GM23338 (cell line): Measurements from ENCODE around the gene NOA1. TPM values are rescaled to one million over a fixed set of nuclear protein-coding genes. Genes with fewer than 3 reads are reported as not detected.

Experiments used
- ATAC-seq: fragments of 200-7000 bp; cut with Tn5 transposase; 3 replicates; pipeline ENCODE4 v1.9.1; 2020
- DNase-seq: peaks from one replicate; pipeline ENCODE4 v3.0.0-alpha.2; 2015; ENCODE audit warnings: low spot score
- H2AFZ ChIP-seq: fragments of 200-600 bp; sonication (generic); 2 replicates; pipeline ENCODE4 v1.8.0; 2016; ENCODE audit warnings: antibody characterized with exemption, mild to moderate bottlenecking, moderate library complexity
- H3F3A ChIP-seq: fragments of 200-600 bp; sonication (generic); replicated peaks from 2 replicates; pipeline ENCODE4 v1.8.0; 2017; ENCODE audit warnings: antibody characterized with exemption, mixed run types, low read depth
- H3K27ac ChIP-seq: fragments of 200-600 bp; sonication (generic); 2 replicates; pipeline ENCODE4 v1.6.1; 2016; ENCODE audit warnings: low read depth
- H3K27me3 ChIP-seq: fragments of 200-600 bp; sonication (generic); 2 replicates; pipeline ENCODE4 v1.8.0; 2016; ENCODE audit warnings: mild to moderate bottlenecking, mixed run types, moderate library complexity; ENCODE audit not compliant: insufficient read depth
- H3K36me3 ChIP-seq: fragments of 200-600 bp; sonication (generic); 2 replicates; pipeline ENCODE4 v1.8.0; 2016; ENCODE audit warnings: mild to moderate bottlenecking; ENCODE audit not compliant: insufficient read depth
- H3K4me1 ChIP-seq: fragments of 200-600 bp; sonication (generic); 2 replicates; pipeline ENCODE4 v1.8.0; 2016; ENCODE audit warnings: mild to moderate bottlenecking, moderate library complexity; ENCODE audit not compliant: insufficient read depth
- H3K4me2 ChIP-seq: fragments of 200-600 bp; sonication (generic); 2 replicates; pipeline ENCODE4 v1.7.1; 2017; ENCODE audit warnings: mixed run types
- H3K4me3 ChIP-seq: fragments of 200-600 bp; sonication (generic); 2 replicates; pipeline ENCODE4 v1.6.1; 2016; ENCODE audit warnings: mixed run types
- H3K79me2 ChIP-seq: fragments of 200-600 bp; sonication (generic); replicated peaks from 2 replicates; pipeline ENCODE4 v1.8.0; 2017; ENCODE audit warnings: mild to moderate bottlenecking; ENCODE audit not compliant: insufficient read depth
- H3K9me2 ChIP-seq: fragments of 200-600 bp; sonication (generic); 2 replicates; pipeline ENCODE4 v1.8.0; 2017; ENCODE audit not compliant: insufficient read depth
- H4K20me1 ChIP-seq: fragments of 200-600 bp; sonication (generic); replicated peaks from 2 replicates; pipeline ENCODE4 v1.8.0; 2017; ENCODE audit warnings: mild to moderate bottlenecking; ENCODE audit not compliant: insufficient read depth
- H3K27ac Mint-ChIP-seq: 2 replicates; pipeline ENCODE4 v1.8.0; 2020; ENCODE audit warnings: inconsistent platforms, mild to moderate bottlenecking, moderate library complexity, mixed read lengths
- H3K27me3 Mint-ChIP-seq: 3 replicates; pipeline ENCODE4 v1.8.0; 2022; ENCODE audit warnings: low read depth, mild to moderate bottlenecking, moderate library complexity, mixed read lengths, inconsistent platforms; ENCODE audit not compliant: insufficient read depth, poor library complexity
- H3K36me3 Mint-ChIP-seq: 3 replicates; pipeline ENCODE4 v1.8.0; 2021; ENCODE audit warnings: low read depth, mild to moderate bottlenecking, inconsistent platforms, moderate library complexity, mixed read lengths
- H3K4me1 Mint-ChIP-seq: 3 replicates; pipeline ENCODE4 v1.8.0; 2020; ENCODE audit warnings: mild to moderate bottlenecking, inconsistent platforms, mixed read lengths
- H3K4me3 Mint-ChIP-seq: 3 replicates; pipeline ENCODE4 v1.8.0; 2021; ENCODE audit warnings: moderate library complexity, mild to moderate bottlenecking, inconsistent platforms, mixed read lengths
- H3K9me3 Mint-ChIP-seq: 3 replicates; pipeline ENCODE4 v1.8.0; 2020; ENCODE audit warnings: moderate library complexity, mild to moderate bottlenecking, inconsistent platforms, mixed read lengths
- CREB1 ChIP-seq: fragments of 250-450 bp; sonication (Bioruptor Pico); IDR thresholded peaks from 2 replicates; pipeline ENCODE4 v1.5.0; 2020; ENCODE audit warnings: low read depth, mild to moderate bottlenecking, moderate library complexity
- ETS1 ChIP-seq: IDR thresholded peaks from 2 replicates; pipeline ENCODE4 v1.6.1; 2016; ENCODE audit warnings: antibody characterized with exemption
- EZH2 ChIP-seq: fragments of 200-600 bp; sonication (generic); IDR thresholded peaks from one replicate; pipeline ENCODE4 v1.8.0; 2017; ENCODE audit warnings: antibody characterized with exemption, mild to moderate bottlenecking, low read depth; ENCODE audit not compliant: unreplicated experiment
- JUNB ChIP-seq: IDR thresholded peaks from one replicate; pipeline ENCODE4 v1.6.1; 2016; ENCODE audit warnings: antibody characterized with exemption; ENCODE audit not compliant: unreplicated experiment
- NANOG ChIP-seq: IDR thresholded peaks from 2 replicates; pipeline ENCODE4 v1.6.1; 2016; ENCODE audit warnings: antibody characterized with exemption, borderline replicate concordance
- POLR2AphosphoS5 ChIP-seq: IDR thresholded peaks from 2 replicates; pipeline ENCODE4 v1.6.1; 2016; ENCODE audit warnings: antibody characterized with exemption, low read depth
- STAT1 ChIP-seq: IDR thresholded peaks from one replicate; pipeline ENCODE4 v1.6.1; 2016; ENCODE audit warnings: antibody characterized with exemption; ENCODE audit not compliant: unreplicated experiment
- ZNF114 ChIP-seq: fragments of 250-450 bp; sonication (Bioruptor Pico); IDR thresholded peaks from 2 replicates; pipeline ENCODE4 v1.5.0; 2020; ENCODE audit warnings: mild to moderate bottlenecking, moderate library complexity
- ZNF331 ChIP-seq: fragments of 250-450 bp; sonication (Bioruptor Pico); IDR thresholded peaks from 2 replicates; pipeline ENCODE4 v1.5.0; 2020; ENCODE audit warnings: low read depth, mild to moderate bottlenecking, moderate library complexity
- polyA plus RNA-seq: library from polyadenylated mRNA; unstranded; fragments of >200 nt; fragmentation: Nextera tagmentation; extraction: Ambion mirVana; gene quantifications from 2 replicates; pipeline ENCODE4 v1.2.1, GENCODE V29; 2016
- total RNA-seq: library from RNA; depleted of rRNA; stranded (reverse); fragments of >200 nt; shearing (Covaris generic); gene quantifications from 2 replicates; pipeline ENCODE4 v1.2.3, GENCODE V29; 2014
- TF ChIP-seq, protein P1 (sequence below): IDR thresholded peaks from one replicate; pipeline ENCODE4 v1.6.1; 2018; ENCODE audit warnings: antibody characterized with exemption; ENCODE audit not compliant: unreplicated experiment
- TF ChIP-seq, protein P2 (sequence below), 2 experiments: fragments of 200-600 bp in 1 of 2; sonication (generic) in 1 of 2; conservative IDR thresholded peaks; 2 replicates each; pipeline versions ENCODE4 v1.5.1 to v1.6.1; 2016 to 2017; ENCODE audit warnings: antibody characterized with exemption in 2 of 2, low read depth in 2 of 2, mild to moderate bottlenecking in 2 of 2, moderate library complexity in 1 of 2
- TF ChIP-seq, protein P3 (sequence below): fragments of 250-450 bp; sonication (Bioruptor Pico); IDR thresholded peaks from 2 replicates; pipeline ENCODE4 v1.5.0; 2020; ENCODE audit warnings: mild to moderate bottlenecking, moderate library complexity

NOA1 gene
- total and polyA plus RNA-seq, 2 experiments from 2014 or later, result 15.1 to 50.2 TPM

- no peaks in the 10 kb centered on the region for H3K4me1 Mint-ChIP-seq
- no peak overlapping the region for H3K4me2 ChIP-seq
- ATAC-seq, result no peak
- no peaks in the 10 kb centered on the region for H3K9me2 ChIP-seq
- no peak overlapping the region for H3K4me3 Mint-ChIP-seq
- DNase-seq, result no peak
- no peaks in the 10 kb centered on the region for H3F3A ChIP-seq
- H3K27ac ChIP-seq, result no peak overlapping the region
- peaks cover 3% of the 10 kb centered on the region for H3K27me3 Mint-ChIP-seq
- peaks cover 7% of the 10 kb centered on the region for H4K20me1 ChIP-seq
- no peak overlapping the region for H2AFZ ChIP-seq
- H3K4me1 ChIP-seq, result no peaks in the 10 kb centered on the region
- peaks cover 14% of the 10 kb centered on the region for H3K79me2 ChIP-seq
- H3K4me3 ChIP-seq, result no peak overlapping the region
- peaks cover 5% of the 10 kb centered on the region; the same call in 1 of the 2 replicates for H3K36me3 ChIP-seq
- TF ChIP-seq, protein P1, sequence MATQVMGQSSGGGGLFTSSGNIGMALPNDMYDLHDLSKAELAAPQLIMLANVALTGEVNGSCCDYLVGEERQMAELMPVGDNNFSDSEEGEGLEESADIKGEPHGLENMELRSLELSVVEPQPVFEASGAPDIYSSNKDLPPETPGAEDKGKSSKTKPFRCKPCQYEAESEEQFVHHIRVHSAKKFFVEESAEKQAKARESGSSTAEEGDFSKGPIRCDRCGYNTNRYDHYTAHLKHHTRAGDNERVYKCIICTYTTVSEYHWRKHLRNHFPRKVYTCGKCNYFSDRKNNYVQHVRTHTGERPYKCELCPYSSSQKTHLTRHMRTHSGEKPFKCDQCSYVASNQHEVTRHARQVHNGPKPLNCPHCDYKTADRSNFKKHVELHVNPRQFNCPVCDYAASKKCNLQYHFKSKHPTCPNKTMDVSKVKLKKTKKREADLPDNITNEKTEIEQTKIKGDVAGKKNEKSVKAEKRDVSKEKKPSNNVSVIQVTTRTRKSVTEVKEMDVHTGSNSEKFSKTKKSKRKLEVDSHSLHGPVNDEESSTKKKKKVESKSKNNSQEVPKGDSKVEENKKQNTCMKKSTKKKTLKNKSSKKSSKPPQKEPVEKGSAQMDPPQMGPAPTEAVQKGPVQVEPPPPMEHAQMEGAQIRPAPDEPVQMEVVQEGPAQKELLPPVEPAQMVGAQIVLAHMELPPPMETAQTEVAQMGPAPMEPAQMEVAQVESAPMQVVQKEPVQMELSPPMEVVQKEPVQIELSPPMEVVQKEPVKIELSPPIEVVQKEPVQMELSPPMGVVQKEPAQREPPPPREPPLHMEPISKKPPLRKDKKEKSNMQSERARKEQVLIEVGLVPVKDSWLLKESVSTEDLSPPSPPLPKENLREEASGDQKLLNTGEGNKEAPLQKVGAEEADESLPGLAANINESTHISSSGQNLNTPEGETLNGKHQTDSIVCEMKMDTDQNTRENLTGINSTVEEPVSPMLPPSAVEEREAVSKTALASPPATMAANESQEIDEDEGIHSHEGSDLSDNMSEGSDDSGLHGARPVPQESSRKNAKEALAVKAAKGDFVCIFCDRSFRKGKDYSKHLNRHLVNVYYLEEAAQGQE, result no peak
- TF ChIP-seq, protein P2, sequence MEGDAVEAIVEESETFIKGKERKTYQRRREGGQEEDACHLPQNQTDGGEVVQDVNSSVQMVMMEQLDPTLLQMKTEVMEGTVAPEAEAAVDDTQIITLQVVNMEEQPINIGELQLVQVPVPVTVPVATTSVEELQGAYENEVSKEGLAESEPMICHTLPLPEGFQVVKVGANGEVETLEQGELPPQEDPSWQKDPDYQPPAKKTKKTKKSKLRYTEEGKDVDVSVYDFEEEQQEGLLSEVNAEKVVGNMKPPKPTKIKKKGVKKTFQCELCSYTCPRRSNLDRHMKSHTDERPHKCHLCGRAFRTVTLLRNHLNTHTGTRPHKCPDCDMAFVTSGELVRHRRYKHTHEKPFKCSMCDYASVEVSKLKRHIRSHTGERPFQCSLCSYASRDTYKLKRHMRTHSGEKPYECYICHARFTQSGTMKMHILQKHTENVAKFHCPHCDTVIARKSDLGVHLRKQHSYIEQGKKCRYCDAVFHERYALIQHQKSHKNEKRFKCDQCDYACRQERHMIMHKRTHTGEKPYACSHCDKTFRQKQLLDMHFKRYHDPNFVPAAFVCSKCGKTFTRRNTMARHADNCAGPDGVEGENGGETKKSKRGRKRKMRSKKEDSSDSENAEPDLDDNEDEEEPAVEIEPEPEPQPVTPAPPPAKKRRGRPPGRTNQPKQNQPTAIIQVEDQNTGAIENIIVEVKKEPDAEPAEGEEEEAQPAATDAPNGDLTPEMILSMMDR (conservative IDR thresholded peaks at IDR 0.05; ENCODE audit: low read depth in 2 of 2), result no peak
- no peak for TF ChIP-seq STAT1
- TF ChIP-seq ETS1, result no peak
- TF ChIP-seq ZNF331, result no peak
- no peak for TF ChIP-seq CREB1 (CRISPR knock-in tag)
- TF ChIP-seq EZH2, result no peak
- TF ChIP-seq, protein P3, sequence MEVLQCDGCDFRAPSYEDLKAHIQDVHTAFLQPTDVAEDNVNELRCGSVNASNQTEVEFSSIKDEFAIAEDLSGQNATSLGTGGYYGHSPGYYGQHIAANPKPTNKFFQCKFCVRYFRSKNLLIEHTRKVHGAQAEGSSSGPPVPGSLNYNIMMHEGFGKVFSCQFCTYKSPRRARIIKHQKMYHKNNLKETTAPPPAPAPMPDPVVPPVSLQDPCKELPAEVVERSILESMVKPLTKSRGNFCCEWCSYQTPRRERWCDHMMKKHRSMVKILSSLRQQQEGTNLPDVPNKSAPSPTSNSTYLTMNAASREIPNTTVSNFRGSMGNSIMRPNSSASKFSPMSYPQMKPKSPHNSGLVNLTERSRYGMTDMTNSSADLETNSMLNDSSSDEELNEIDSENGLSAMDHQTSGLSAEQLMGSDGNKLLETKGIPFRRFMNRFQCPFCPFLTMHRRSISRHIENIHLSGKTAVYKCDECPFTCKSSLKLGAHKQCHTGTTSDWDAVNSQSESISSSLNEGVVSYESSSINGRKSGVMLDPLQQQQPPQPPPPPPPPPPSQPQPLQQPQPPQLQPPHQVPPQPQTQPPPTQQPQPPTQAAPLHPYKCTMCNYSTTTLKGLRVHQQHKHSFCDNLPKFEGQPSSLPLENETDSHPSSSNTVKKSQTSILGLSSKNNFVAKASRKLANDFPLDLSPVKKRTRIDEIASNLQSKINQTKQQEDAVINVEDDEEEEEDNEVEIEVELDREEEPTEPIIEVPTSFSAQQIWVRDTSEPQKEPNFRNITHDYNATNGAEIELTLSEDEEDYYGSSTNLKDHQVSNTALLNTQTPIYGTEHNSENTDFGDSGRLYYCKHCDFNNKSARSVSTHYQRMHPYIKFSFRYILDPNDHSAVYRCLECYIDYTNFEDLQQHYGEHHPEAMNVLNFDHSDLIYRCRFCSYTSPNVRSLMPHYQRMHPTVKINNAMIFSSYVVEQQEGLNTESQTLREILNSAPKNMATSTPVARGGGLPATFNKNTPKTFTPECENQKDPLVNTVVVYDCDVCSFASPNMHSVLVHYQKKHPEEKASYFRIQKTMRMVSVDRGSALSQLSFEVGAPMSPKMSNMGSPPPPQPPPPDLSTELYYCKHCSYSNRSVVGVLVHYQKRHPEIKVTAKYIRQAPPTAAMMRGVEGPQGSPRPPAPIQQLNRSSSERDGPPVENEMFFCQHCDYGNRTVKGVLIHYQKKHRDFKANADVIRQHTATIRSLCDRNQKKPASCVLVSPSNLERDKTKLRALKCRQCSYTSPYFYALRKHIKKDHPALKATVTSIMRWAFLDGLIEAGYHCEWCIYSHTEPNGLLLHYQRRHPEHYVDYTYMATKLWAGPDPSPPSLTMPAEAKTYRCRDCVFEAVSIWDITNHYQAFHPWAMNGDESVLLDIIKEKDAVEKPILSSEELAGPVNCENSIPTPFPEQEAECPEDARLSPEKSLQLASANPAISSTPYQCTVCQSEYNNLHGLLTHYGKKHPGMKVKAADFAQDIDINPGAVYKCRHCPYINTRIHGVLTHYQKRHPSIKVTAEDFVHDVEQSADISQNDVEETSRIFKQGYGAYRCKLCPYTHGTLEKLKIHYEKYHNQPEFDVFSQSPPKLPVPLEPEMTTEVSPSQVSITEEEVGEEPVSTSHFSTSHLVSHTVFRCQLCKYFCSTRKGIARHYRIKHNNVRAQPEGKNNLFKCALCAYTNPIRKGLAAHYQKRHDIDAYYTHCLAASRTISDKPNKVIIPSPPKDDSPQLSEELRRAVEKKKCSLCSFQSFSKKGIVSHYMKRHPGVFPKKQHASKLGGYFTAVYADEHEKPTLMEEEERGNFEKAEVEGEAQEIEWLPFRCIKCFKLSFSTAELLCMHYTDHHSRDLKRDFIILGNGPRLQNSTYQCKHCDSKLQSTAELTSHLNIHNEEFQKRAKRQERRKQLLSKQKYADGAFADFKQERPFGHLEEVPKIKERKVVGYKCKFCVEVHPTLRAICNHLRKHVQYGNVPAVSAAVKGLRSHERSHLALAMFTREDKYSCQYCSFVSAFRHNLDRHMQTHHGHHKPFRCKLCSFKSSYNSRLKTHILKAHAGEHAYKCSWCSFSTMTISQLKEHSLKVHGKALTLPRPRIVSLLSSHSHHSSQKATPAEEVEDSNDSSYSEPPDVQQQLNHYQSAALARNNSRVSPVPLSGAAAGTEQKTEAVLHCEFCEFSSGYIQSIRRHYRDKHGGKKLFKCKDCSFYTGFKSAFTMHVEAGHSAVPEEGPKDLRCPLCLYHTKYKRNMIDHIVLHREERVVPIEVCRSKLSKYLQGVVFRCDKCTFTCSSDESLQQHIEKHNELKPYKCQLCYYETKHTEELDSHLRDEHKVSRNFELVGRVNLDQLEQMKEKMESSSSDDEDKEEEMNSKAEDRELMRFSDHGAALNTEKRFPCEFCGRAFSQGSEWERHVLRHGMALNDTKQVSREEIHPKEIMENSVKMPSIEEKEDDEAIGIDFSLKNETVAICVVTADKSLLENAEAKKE (CRISPR knock-in tag), result no peak
- no peak for TF ChIP-seq POLR2AphosphoS5
- TF ChIP-seq ZNF114 (CRISPR knock-in tag), result no peak
- TF ChIP-seq JUNB, result no peak
- no peak for TF ChIP-seq NANOG
- no peaks in the 10 kb centered on the region for H3K27me3 ChIP-seq
- H3K36me3 Mint-ChIP-seq, result peaks cover 46% of the 10 kb centered on the region
- H3K27ac Mint-ChIP-seq, result no peak overlapping the region
- no peaks in the 10 kb centered on the region; the same call in 2 of the 3 replicates for H3K9me3 Mint-ChIP-seq
These were observed 46.8 kb downstream of the NOA1 start for GRCh38 chr4:56930638-56931037.
